Liver (tissue), 9 donors: ENCODE data around the gene UNC93B1. TPM values are rescaled to one million over a fixed set of nuclear protein-coding genes. Genes with fewer than 3 reads are reported as not detected.

Experiments used
- DNase-seq: peaks from one replicate; pipeline ENCODE4 v3.0.0-alpha.2; 2017; ENCODE audit warnings: low spot score
- H3K27ac ChIP-seq, 2 donors: one replicate each; pipeline ENCODE4 v1.7.0; 2013; ENCODE audit warnings: inconsistent platforms in 2 of 2, low read length in 2 of 2, control low read depth in 1 of 2, low read depth in 1 of 2, mild to moderate bottlenecking in 1 of 2
- H3K27me3 ChIP-seq, 4 donors: one replicate each; pipeline versions ENCODE4 v1.6.1 to v1.7.0; 2013; ENCODE audit warnings: low read length in 3 of 4, inconsistent platforms in 1 of 4, mild to moderate bottlenecking in 1 of 4, moderate library complexity in 1 of 4; ENCODE audit not compliant: control insufficient read depth in 4 of 4, insufficient read depth in 4 of 4
- H3K36me3 ChIP-seq, 4 donors: one replicate each; pipeline versions ENCODE4 v1.6.1 to v1.7.0; 2013; ENCODE audit warnings: low read length in 3 of 4, mild to moderate bottlenecking in 3 of 4, low read depth in 1 of 4, moderate library complexity in 1 of 4; ENCODE audit not compliant: control insufficient read depth in 4 of 4, insufficient read depth in 3 of 4
- H3K4me1 ChIP-seq, 4 donors: one replicate each; pipeline versions ENCODE4 v1.6.1 to v1.7.0; 2013; ENCODE audit warnings: low read length in 3 of 4, mild to moderate bottlenecking in 3 of 4, moderate library complexity in 1 of 4; ENCODE audit not compliant: control insufficient read depth in 4 of 4, insufficient read depth in 4 of 4
- H3K4me3 ChIP-seq, 3 donors: one replicate each; pipeline versions ENCODE4 v1.6.1 to v1.7.0; 2013; ENCODE audit warnings: low read length in 3 of 3, control low read depth in 1 of 3, low read depth in 1 of 3, mild to moderate bottlenecking in 1 of 3
- H3K9ac ChIP-seq, 2 donors: one replicate each; pipeline ENCODE4 v1.7.0; 2013; ENCODE audit warnings: low read length in 2 of 2, mild to moderate bottlenecking in 2 of 2, moderate library complexity in 2 of 2, control low read depth in 1 of 2, low read depth in 1 of 2
- H3K9me3 ChIP-seq, 4 donors: one replicate each; pipeline versions ENCODE4 v1.6.1 to v1.7.0; 2013; ENCODE audit warnings: low read length in 3 of 4; ENCODE audit not compliant: control insufficient read depth in 4 of 4
- ATF3 ChIP-seq: IDR thresholded peaks from 2 replicates; pipeline ENCODE4 v1.6.1; 2016; ENCODE audit warnings: antibody characterized with exemption
- CTCF ChIP-seq: fragments of 150-350 bp; IDR thresholded peaks from 2 replicates; pipeline ENCODE4 v1.5.1; 2017; ENCODE audit warnings: improper control_type of control experiment, low read depth, low read length; ENCODE audit not compliant: missing input control
- FOXA2 ChIP-seq: IDR thresholded peaks from 2 replicates; pipeline ENCODE4 v1.6.1; 2016; ENCODE audit warnings: antibody characterized with exemption
- GABPA ChIP-seq, 2 donors: IDR thresholded peaks in 1 of 2; conservative IDR thresholded peaks in 1 of 2; 2 replicates each; pipeline ENCODE4 v1.6.1; 2016; ENCODE audit warnings: antibody characterized with exemption in 2 of 2, mild to moderate bottlenecking in 1 of 2, moderate library complexity in 1 of 2
- HNF4A ChIP-seq, 2 donors: conservative IDR thresholded peaks; 2 replicates each; pipeline ENCODE4 v1.6.1; 2016; ENCODE audit warnings: antibody characterized with exemption in 2 of 2, mild to moderate bottlenecking in 2 of 2
- HNF4G ChIP-seq: IDR thresholded peaks from 2 replicates; pipeline ENCODE4 v1.6.1; 2016; ENCODE audit warnings: antibody characterized with exemption
- JUND ChIP-seq, 2 donors: IDR thresholded peaks; 2 replicates each; pipeline ENCODE4 v1.6.1; 2016; ENCODE audit warnings: antibody characterized with exemption in 2 of 2
- MAX ChIP-seq: IDR thresholded peaks from 2 replicates; pipeline ENCODE4 v1.6.1; 2016; ENCODE audit warnings: antibody characterized with exemption
- NR2F2 ChIP-seq: IDR thresholded peaks from 2 replicates; pipeline ENCODE4 v1.6.1; 2016; ENCODE audit warnings: antibody characterized with exemption
- RAD21 ChIP-seq, 2 donors: IDR thresholded peaks; 2 replicates each; pipeline ENCODE4 v1.6.1; 2016; ENCODE audit warnings: antibody characterized with exemption in 2 of 2, mild to moderate bottlenecking in 2 of 2
- REST ChIP-seq: IDR thresholded peaks from 2 replicates; pipeline ENCODE4 v1.6.1; 2016; ENCODE audit warnings: antibody characterized with exemption, mild to moderate bottlenecking
- RXRA ChIP-seq, 2 donors: IDR thresholded peaks; 2 replicates each; pipeline ENCODE4 v1.6.1; 2017 to 2018; ENCODE audit warnings: antibody characterized with exemption in 2 of 2, mild to moderate bottlenecking in 1 of 2
- SP1 ChIP-seq: IDR thresholded peaks from 2 replicates; pipeline ENCODE4 v1.6.1; 2018; ENCODE audit warnings: antibody characterized with exemption, mild to moderate bottlenecking
- TAF1 ChIP-seq: conservative IDR thresholded peaks from 2 replicates; pipeline ENCODE4 v1.6.1; 2016; ENCODE audit warnings: antibody characterized with exemption, mild to moderate bottlenecking
- YY1 ChIP-seq: IDR thresholded peaks from 2 replicates; pipeline ENCODE4 v1.6.1; 2016; ENCODE audit warnings: antibody characterized with exemption, mild to moderate bottlenecking
- ZBTB33 ChIP-seq: IDR thresholded peaks from 2 replicates; pipeline ENCODE4 v1.6.1; 2016; ENCODE audit warnings: antibody characterized with exemption
- WGBS: extraction: QIAGEN DNeasy Blood & Tissue Kit; methylation state at CpG from one replicate; pipeline ENCODE4 v1.1.7; 2013; 5-methylcytosine and 5-hydroxymethylcytosine counted together
- polyA plus RNA-seq, 2 donors: library from polyadenylated mRNA; stranded (reverse) in 1 of 2; unstranded in 1 of 2; fragments of 200-250 nt in 1 of 2; fragments of >200 nt in 1 of 2; fragmentation: Nextera tagmentation in 1 of 2; extraction: Ambion mirVana in 1 of 2; gene quantifications; one replicate each; pipeline versions ENCODE4 v1.2.1 to v1.2.3, GENCODE V29; 2013 to 2015
- total RNA-seq, 2 donors: library from RNA; depleted of rRNA; stranded (reverse); fragments of >200 nt; gene quantifications; one replicate each; pipeline ENCODE4 v1.2.3, GENCODE V29; 2014
- donor health status: healthy.
- donor health status: healthy.
- donor health status: healthy.
- donor health status: healthy.
- donor health status: healthy.

The UNC93B1 gene
- total and polyA plus RNA-seq, 4 donors, result 9.2 to 19.1 (median 15.0) TPM

GRCh38 chr11:68022531-68022930 is 18.6 kb upstream of the UNC93B1 start:
- no peak for TF ChIP-seq YY1
- no peak for TF ChIP-seq HNF4A (conservative IDR thresholded peaks at IDR 0.05)
- TF ChIP-seq RXRA (IDR thresholded peaks at IDR 0.05), result no peak
- no peak for TF ChIP-seq FOXA2
- TF ChIP-seq ZBTB33, result no peak
- TF ChIP-seq RAD21 (IDR thresholded peaks at IDR 0.05), result no peak
- no peak for TF ChIP-seq JUND (IDR thresholded peaks at IDR 0.05)
- TF ChIP-seq MAX, result no peak
- no peak for TF ChIP-seq REST
- TF ChIP-seq GABPA (IDR thresholded peaks at IDR 0.05 in 1 of 2, conservative IDR thresholded peaks at IDR 0.05 in 1 of 2), result no peak
- no peak for TF ChIP-seq HNF4G
- TF ChIP-seq NR2F2, result no peak
- no peak for TF ChIP-seq TAF1
- TF ChIP-seq ATF3, result no peak
- TF ChIP-seq SP1, result no peak
- H3K4me3 ChIP-seq, result no peak overlapping the region
- H3K27ac ChIP-seq, result no peak overlapping the region
- WGBS, result 91% methylated on average over 13 of the region's 13 CpGs
- peaks cover 0 to 4% (median 2%) of the 10 kb centered on the region in 4 donors for H3K4me1 ChIP-seq
- no peaks in the 10 kb centered on the region for H3K27me3 ChIP-seq
- H3K9ac ChIP-seq, result no peak overlapping the region
- DNase-seq, result no peak
- no peaks in the 10 kb centered on the region for H3K36me3 ChIP-seq
- H3K9me3 ChIP-seq, result no peaks in the 10 kb centered on the region

- DNase-seq, result no peak
- Histone ChIP-seq H3K27ac (no peak overlapping the region), H3K27me3 (no peaks in the 10 kb centered on the region), H3K4me1 (peaks cover 0 to 12% (median 8%) of the 10 kb centered on the region in 4 donors), H3K9me3 (no peaks in the 10 kb centered on the region), H3K4me3 (no peak overlapping the region), H3K36me3 (no peaks in the 10 kb centered on the region), H3K9ac (no peak overlapping the region)
- peak; percentile 35 to 65 for TF ChIP-seq RXRA (IDR thresholded peaks at IDR 0.05)
- peak; percentile 68 to 82 for TF ChIP-seq RAD21 (IDR thresholded peaks at IDR 0.05)
- TF ChIP-seq YY1, result no peak
- TF ChIP-seq CTCF, result peak; percentile 48
- 53% methylated on average over 27 of the region's 27 CpGs for WGBS
Measured at GRCh38 chr11:68021167-68021787, 17.4 kb upstream of the UNC93B1 start.
